Measurements from ENCODE around the gene SFXN1.
"Not testable (repeated sequence)": the region's sequence is repeated elsewhere in the genome, so short reads cannot be mapped to it uniquely, and the experiment has no call there.

Gene SFXN1

DNA sequence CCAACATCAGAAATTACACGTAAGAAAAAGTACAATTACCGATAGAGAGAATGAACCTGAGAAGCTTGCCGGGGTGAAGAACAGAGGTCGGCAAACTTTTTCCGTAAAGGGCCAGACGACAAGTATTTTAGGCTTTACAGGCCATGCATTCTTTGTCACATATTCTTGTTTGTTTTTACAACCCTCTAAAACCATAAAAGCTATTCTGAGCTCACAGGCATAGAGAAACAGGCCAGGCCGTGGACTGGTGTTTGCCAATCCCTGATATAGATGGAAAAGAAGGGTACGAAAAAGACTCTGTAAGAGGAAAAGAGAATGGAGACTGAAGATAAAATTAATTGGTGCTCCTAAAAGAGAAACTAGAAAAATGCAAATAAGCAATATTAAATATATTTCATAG is 15.4 kb downstream of the SFXN1 start:
- intact Hi-C loops (cut with micrococcal nuclease) = no loop called here
- Mint-ChIP-seq H3K4me1 (ENCODE audit: low read depth) (peaks cover 6% of the 10 kb centered on the region), H3K9me3 (no peaks in the 10 kb centered on the region), H3K27me3 (no peaks in the 10 kb centered on the region), H3K4me3 (no peak overlapping the region), H3K36me3 (ENCODE audit: low read depth) (peaks cover 58% of the 10 kb centered on the region), H3K27ac (no peak overlapping the region)

GRCh38 chr5:175494264-175495183 is 16.2 kb downstream of the SFXN1 start:
- Mint-ChIP-seq H3K27ac (no peak overlapping the region), H3K36me3 (ENCODE audit: low read depth) (peaks cover 62% of the 10 kb centered on the region)
- intact Hi-C loops (cut with micrococcal nuclease) = no loop called here

GRCh38 chr5:175501759-175502158 is 23.4 kb downstream of the SFXN1 start:
- peaks cover 6% of the 10 kb centered on the region for H3K4me1 Mint-ChIP-seq (ENCODE audit: low read depth)
- H3K27ac Mint-ChIP-seq = no peak overlapping the region
- intact Hi-C loops (cut with micrococcal nuclease) = no loop called here
- H3K9me3 Mint-ChIP-seq = no peaks in the 10 kb centered on the region
- no peak overlapping the region for H3K4me3 Mint-ChIP-seq
- H3K36me3 Mint-ChIP-seq (ENCODE audit: low read depth) = peaks cover 48% of the 10 kb centered on the region
- H3K27me3 Mint-ChIP-seq = no peaks in the 10 kb centered on the region

More at GRCh38 chr5:175494264-175495183, 16.2 kb downstream of the SFXN1 start:
- no peaks in the 10 kb centered on the region for H3K27me3 Mint-ChIP-seq
- H3K4me1 Mint-ChIP-seq (ENCODE audit: low read depth) = peaks cover 10% of the 10 kb centered on the region
- H3K9me3 Mint-ChIP-seq = no peaks in the 10 kb centered on the region
- H3K4me3 Mint-ChIP-seq = no peak overlapping the region

DNA sequence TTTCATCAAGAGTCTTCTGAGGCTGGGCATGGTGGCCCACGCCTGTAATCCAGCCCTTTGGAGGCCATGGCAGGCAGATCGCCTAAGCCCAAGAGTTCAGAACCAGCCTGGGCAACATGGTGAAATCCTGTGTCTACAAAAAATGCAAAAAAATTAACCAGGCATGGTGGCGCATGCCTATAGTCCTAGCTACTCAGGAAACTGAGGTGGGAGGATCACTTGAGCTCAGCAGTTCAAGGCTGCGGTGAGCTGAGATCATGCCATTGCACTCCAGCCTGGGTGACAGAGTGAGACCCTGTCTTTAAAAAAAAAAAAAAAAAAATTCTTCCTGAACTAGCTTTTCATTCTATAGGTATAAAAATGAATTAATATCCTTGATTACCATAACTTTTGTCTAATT is 29.3 kb downstream of the SFXN1 start:
- H3K4me1 Mint-ChIP-seq (ENCODE audit: low read depth); H3K27me3 Mint-ChIP-seq; H3K27ac Mint-ChIP-seq; H3K9me3 Mint-ChIP-seq; intact Hi-C loops (cut with micrococcal nuclease); H3K4me3 Mint-ChIP-seq: not testable (repeated sequence)
- peaks cover 36% of the 10 kb centered on the region for H3K36me3 Mint-ChIP-seq (ENCODE audit: low read depth)

- Mint-ChIP-seq H3K4me1 (ENCODE audit: low read depth) (no peaks in the 10 kb centered on the region), H3K9me3 (no peaks in the 10 kb centered on the region), H3K27ac (no peak overlapping the region), H3K4me3 (no peak overlapping the region), H3K36me3 (ENCODE audit: low read depth) (peaks cover 47% of the 10 kb centered on the region), H3K27me3 (no peaks in the 10 kb centered on the region)
- intact Hi-C loops (cut with micrococcal nuclease) = no loop called here
These were observed 30.5 kb downstream of the SFXN1 start for GRCh38 chr5:175508896-175509295.

- Mint-ChIP-seq H3K4me1 (ENCODE audit: low read depth) (no peaks in the 10 kb centered on the region), H3K4me3 (no peak overlapping the region), H3K36me3 (ENCODE audit: low read depth) (peaks cover 78% of the 10 kb centered on the region), H3K9me3 (peaks cover 9% of the 10 kb centered on the region), H3K27me3 (no peaks in the 10 kb centered on the region), H3K27ac (no peak overlapping the region)
- intact Hi-C loops (cut with micrococcal nuclease) = no loop called here
These were observed 34.9 kb downstream of the SFXN1 start for GRCh38 chr5:175513297-175513696.

GRCh38 chr5:175513726-175514125 is 35.4 kb downstream of the SFXN1 start:
- Mint-ChIP-seq H3K4me1 (ENCODE audit: low read depth) (no peaks in the 10 kb centered on the region), H3K4me3 (no peak overlapping the region), H3K9me3 (peaks cover 14% of the 10 kb centered on the region), H3K27ac (no peak overlapping the region), H3K27me3 (no peaks in the 10 kb centered on the region), H3K36me3 (ENCODE audit: low read depth) (peaks cover 82% of the 10 kb centered on the region)
- intact Hi-C loops (cut with micrococcal nuclease) = no loop called here

DNA sequence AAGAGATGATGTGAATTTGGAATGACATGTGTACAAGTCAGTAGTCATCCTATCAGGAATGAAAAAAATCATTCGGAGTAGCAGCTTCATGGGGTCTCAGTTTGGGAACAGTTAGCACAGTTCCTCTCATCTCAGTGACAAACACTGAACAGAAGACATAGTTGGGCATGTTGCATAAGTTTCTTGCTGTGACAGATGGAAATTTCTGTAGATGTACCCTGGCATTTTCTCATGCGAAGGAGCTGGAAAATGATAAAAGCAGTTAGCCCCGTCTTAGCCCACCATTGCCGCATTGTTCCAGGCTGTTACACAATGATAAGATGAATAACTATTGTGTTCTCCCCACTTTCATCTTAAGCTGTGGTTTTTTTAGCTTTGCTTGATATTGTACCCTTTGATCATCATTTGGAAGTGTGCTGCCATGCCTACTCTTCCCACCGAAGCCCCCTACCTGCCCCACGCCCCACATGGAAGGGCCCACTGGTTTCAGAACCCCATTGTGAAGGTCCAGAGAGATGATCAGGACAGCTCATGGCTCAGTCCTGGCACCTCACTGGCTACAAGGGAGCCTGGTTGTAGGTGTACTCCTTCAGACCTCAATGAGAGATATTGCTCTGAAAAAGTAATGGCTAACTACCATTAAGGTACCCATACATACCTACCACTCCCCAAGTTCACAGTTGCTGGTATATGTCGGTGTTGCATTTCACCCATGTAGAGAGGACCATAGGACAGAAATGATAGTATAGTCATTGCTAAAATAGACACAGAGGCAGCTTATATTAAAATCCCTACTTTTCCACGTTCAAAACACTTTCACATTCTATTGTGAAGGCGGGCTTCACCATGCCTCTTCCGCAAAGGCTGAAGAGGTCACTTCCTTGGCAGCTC is 38.8 kb downstream of the SFXN1 start:
- H3K4me3 Mint-ChIP-seq = no peak overlapping the region
- no peak overlapping the region for H3K27ac Mint-ChIP-seq
- peaks cover 23% of the 10 kb centered on the region for H3K9me3 Mint-ChIP-seq
- intact Hi-C loops (cut with micrococcal nuclease) = no loop called here
- H3K4me1 Mint-ChIP-seq (ENCODE audit: low read depth) = no peaks in the 10 kb centered on the region
- H3K27me3 Mint-ChIP-seq = no peaks in the 10 kb centered on the region
- H3K36me3 Mint-ChIP-seq (ENCODE audit: low read depth) = peaks cover 81% of the 10 kb centered on the region

GRCh38 chr5:175517824-175518450 is 39.6 kb downstream of the SFXN1 start:
- Mint-ChIP-seq H3K4me3 (no peak overlapping the region), H3K36me3 (ENCODE audit: low read depth) (peaks cover 81% of the 10 kb centered on the region), H3K4me1 (ENCODE audit: low read depth) (no peaks in the 10 kb centered on the region), H3K27ac (no peak overlapping the region), H3K27me3 (no peaks in the 10 kb centered on the region), H3K9me3 (peaks cover 23% of the 10 kb centered on the region)
- intact Hi-C loops (cut with micrococcal nuclease) = no loop called here

- intact Hi-C loops (cut with micrococcal nuclease) = no loop called here
- peaks cover 23% of the 10 kb centered on the region for H3K9me3 Mint-ChIP-seq
- H3K4me1 Mint-ChIP-seq (ENCODE audit: low read depth) = no peaks in the 10 kb centered on the region
- H3K27ac Mint-ChIP-seq = no peak overlapping the region
- H3K36me3 Mint-ChIP-seq (ENCODE audit: low read depth) = peaks cover 75% of the 10 kb centered on the region
- no peaks in the 10 kb centered on the region for H3K27me3 Mint-ChIP-seq
- H3K4me3 Mint-ChIP-seq = no peak overlapping the region
These were observed 40.6 kb downstream of the SFXN1 start for GRCh38 chr5:175519006-175519405.

DNA sequence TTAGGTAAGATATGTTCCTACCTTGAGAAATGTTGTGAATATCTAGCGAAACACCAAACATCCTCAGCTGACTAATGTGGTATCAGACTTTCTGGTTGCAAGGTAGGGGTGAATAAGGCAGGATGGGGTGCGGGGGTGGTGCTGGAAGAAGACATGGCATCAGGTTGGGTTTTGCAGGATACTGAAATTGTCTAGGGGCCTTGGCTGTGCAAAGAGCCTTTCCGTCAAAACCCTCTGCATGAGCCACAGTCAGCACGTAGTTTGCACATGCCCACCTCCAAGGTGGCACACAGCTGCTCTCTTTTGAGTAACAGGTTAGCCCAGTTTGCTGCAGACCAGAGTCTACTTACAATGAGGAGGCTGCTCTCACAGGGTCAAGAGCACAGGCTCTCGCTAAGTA is 42.0 kb downstream of the SFXN1 start:
- Mint-ChIP-seq H3K4me3 (no peak overlapping the region), H3K9me3 (peaks cover 23% of the 10 kb centered on the region), H3K27me3 (no peaks in the 10 kb centered on the region), H3K36me3 (ENCODE audit: low read depth) (peaks cover 75% of the 10 kb centered on the region), H3K27ac (no peak overlapping the region), H3K4me1 (ENCODE audit: low read depth) (no peaks in the 10 kb centered on the region)
- intact Hi-C loops (cut with micrococcal nuclease) = no loop called here

- Mint-ChIP-seq H3K9me3 (peaks cover 23% of the 10 kb centered on the region), H3K27ac (no peak overlapping the region), H3K27me3 (no peaks in the 10 kb centered on the region), H3K36me3 (ENCODE audit: low read depth) (peaks cover 73% of the 10 kb centered on the region), H3K4me1 (ENCODE audit: low read depth) (no peaks in the 10 kb centered on the region), H3K4me3 (no peak overlapping the region)
- intact Hi-C loops (cut with micrococcal nuclease) = no loop called here
These were observed 42.5 kb downstream of the SFXN1 start for GRCh38 chr5:175520873-175521272.

DNA sequence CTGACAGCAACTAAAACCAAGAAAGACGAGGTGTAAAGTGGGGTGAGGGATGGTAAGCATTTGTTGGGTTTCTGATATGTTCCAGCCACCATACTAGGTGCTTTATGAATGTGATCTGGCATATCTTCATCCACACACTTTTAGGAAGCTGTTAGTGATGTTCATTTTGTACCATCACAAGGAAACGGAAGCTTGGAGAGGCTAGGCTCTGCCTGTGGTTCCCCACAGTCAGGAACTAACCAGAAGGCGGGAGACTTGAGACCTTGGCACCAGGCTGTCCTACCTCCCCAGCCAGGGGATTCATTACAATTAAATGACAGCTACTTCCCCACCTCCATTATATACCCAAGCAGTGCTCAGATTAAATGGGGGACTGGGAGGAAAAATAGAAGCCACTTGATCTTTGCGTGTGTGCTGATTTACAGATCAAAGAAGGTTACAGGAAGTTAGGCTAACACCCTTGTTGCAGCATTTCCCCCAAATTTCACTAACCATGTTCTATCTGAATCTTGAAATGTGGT is 43.0 kb downstream of the SFXN1 start:
- no peak overlapping the region for H3K4me3 Mint-ChIP-seq
- no peak overlapping the region for H3K27ac Mint-ChIP-seq
- H3K4me1 Mint-ChIP-seq (ENCODE audit: low read depth) = no peaks in the 10 kb centered on the region
- intact Hi-C loops (cut with micrococcal nuclease) = no loop called here
- peaks cover 71% of the 10 kb centered on the region for H3K36me3 Mint-ChIP-seq (ENCODE audit: low read depth)
- H3K27me3 Mint-ChIP-seq = no peaks in the 10 kb centered on the region
- H3K9me3 Mint-ChIP-seq = peaks cover 23% of the 10 kb centered on the region

- Mint-ChIP-seq H3K4me1 (ENCODE audit: low read depth) (no peaks in the 10 kb centered on the region), H3K27me3 (no peaks in the 10 kb centered on the region), H3K4me3 (no peak overlapping the region), H3K27ac (no peak overlapping the region), H3K9me3 (peaks cover 14% of the 10 kb centered on the region), H3K36me3 (ENCODE audit: low read depth) (peaks cover 58% of the 10 kb centered on the region)
- intact Hi-C loops (cut with micrococcal nuclease) = no loop called here
These were observed 44.9 kb downstream of the SFXN1 start for GRCh38 chr5:175523292-175523691.
